ENCODE data around the gene BUB1B. TPM values are rescaled to one million over a fixed set of nuclear protein-coding genes. Genes with fewer than 3 reads are reported as not detected.

The BUB1B gene
- total RNA-seq, 1 donor from 2014 or later: not detected

- intact Hi-C loops (cut with DNase I): no loop called here
- no peak overlapping the region for H3K27ac ChIP-seq
- H3K27me3 ChIP-seq: no peaks in the 10 kb centered on the region
- no peaks in the 10 kb centered on the region for H3K9me3 ChIP-seq
- no peak for DNase-seq (ENCODE audit: low spot score in 2 of 2)
- no peaks in the 10 kb centered on the region for H3K36me3 ChIP-seq
- H3K4me3 ChIP-seq: no peak overlapping the region
- no peaks in the 10 kb centered on the region for H3K4me1 ChIP-seq
- TF ChIP-seq CTCF (IDR thresholded peaks at IDR 0.05): no peak
These were observed 21.6 kb downstream of the BUB1B start for GRCh38 chr15:40182358-40183029.

GRCh38 chr15:40183636-40184463 lies 23.0 kb downstream of the BUB1B start:
- intact Hi-C loops (cut with DNase I): no loop called here
- TF ChIP-seq CTCF (IDR thresholded peaks at IDR 0.05): no peak
- H3K4me1 ChIP-seq: no peaks in the 10 kb centered on the region
- no peaks in the 10 kb centered on the region for H3K36me3 ChIP-seq
- H3K27me3 ChIP-seq: no peaks in the 10 kb centered on the region
- no peaks in the 10 kb centered on the region for H3K9me3 ChIP-seq
- H3K4me3 ChIP-seq: no peak overlapping the region
- no peak overlapping the region for H3K27ac ChIP-seq
- no peak for DNase-seq (ENCODE audit: low spot score in 2 of 2)

GRCh38 chr15:40190591-40190990 lies 29.7 kb downstream of the BUB1B start:
- Histone ChIP-seq H3K36me3 (no peaks in the 10 kb centered on the region), H3K9me3 (no peaks in the 10 kb centered on the region), H3K4me3 (no peak overlapping the region), H3K4me1 (no peaks in the 10 kb centered on the region), H3K27me3 (no peaks in the 10 kb centered on the region), H3K27ac (no peak overlapping the region)
- no peak for TF ChIP-seq CTCF (IDR thresholded peaks at IDR 0.05)
- intact Hi-C loops (cut with DNase I): no loop called here
- DNase-seq (ENCODE audit: low spot score in 2 of 2): no peak

- Histone ChIP-seq H3K4me3 (no peak overlapping the region), H3K36me3 (no peaks in the 10 kb centered on the region), H3K9me3 (no peaks in the 10 kb centered on the region), H3K27me3 (no peaks in the 10 kb centered on the region), H3K4me1 (no peaks in the 10 kb centered on the region), H3K27ac (no peak overlapping the region)
- TF ChIP-seq CTCF (IDR thresholded peaks at IDR 0.05): no peak
- DNase-seq (ENCODE audit: low spot score in 2 of 2): no peak
- intact Hi-C loops (cut with DNase I): no loop called here
These were observed 32.1 kb downstream of the BUB1B start for GRCh38 chr15:40192942-40193341.

- no peak overlapping the region for H3K27ac ChIP-seq
- DNase-seq (ENCODE audit: low spot score in 2 of 2): no peak
- no peak overlapping the region for H3K4me3 ChIP-seq
- intact Hi-C loops (cut with DNase I): no loop called here
- H3K27me3 ChIP-seq: no peaks in the 10 kb centered on the region
- H3K4me1 ChIP-seq: no peaks in the 10 kb centered on the region
- TF ChIP-seq CTCF (IDR thresholded peaks at IDR 0.05): no peak
- H3K9me3 ChIP-seq: no peaks in the 10 kb centered on the region
- no peaks in the 10 kb centered on the region for H3K36me3 ChIP-seq
These were observed 36.6 kb downstream of the BUB1B start for GRCh38 chr15:40197434-40197833.

All from ascending aorta (tissue), 2 donors.